GM19328 (cell line): ENCODE data around the gene MAB21L3.
A peak's percentile ranks its signal among the peaks of the same experiment; 100 is the strongest.

Source experiments
- ATAC-seq: cut with Tn5 transposase; IDR thresholded peaks from one replicate; pipeline ENCODE4 v1.9.1; 2021; ENCODE audit warnings: mild to moderate bottlenecking, moderate library complexity; ENCODE audit not compliant: unreplicated experiment

The MAB21L3 gene

GRCh38 chr1:116110567-116111523, at the start of gene MAB21L3:
MAB21L3 (plus strand) TSS chr1:116111399; CDS start chr1:116112616, 1,217 bp downstream.
- peak; percentile 57 for ATAC-seq

- no peak for ATAC-seq
Observed at GRCh38 chr1:116062201-116062600, 49.0 kb upstream of the MAB21L3 start.

- ATAC-seq: no peak
Observed at GRCh38 chr1:116064616-116065015, 46.6 kb upstream of the MAB21L3 start.

GRCh38 chr1:116066868-116067565, 44.2 kb upstream of the MAB21L3 start:
- ATAC-seq: no peak

- ATAC-seq: no peak
Observed at GRCh38 chr1:116067566-116067890, 43.7 kb upstream of the MAB21L3 start.

GRCh38 chr1:116075575-116075974, 35.6 kb upstream of the MAB21L3 start:
- no peak for ATAC-seq

- ATAC-seq: no peak
Observed at GRCh38 chr1:116075990-116076389, 35.2 kb upstream of the MAB21L3 start.

- ATAC-seq: no peak
Observed at GRCh38 chr1:116076831-116077230, 34.4 kb upstream of the MAB21L3 start.

GRCh38 chr1:116078699-116079223, 32.4 kb upstream of the MAB21L3 start:
- ATAC-seq: no peak

GRCh38 chr1:116087628-116088027, 23.6 kb upstream of the MAB21L3 start:
- ATAC-seq: no peak

GRCh38 chr1:116089870-116090269, 21.3 kb upstream of the MAB21L3 start:
- no peak for ATAC-seq

GRCh38 chr1:116091083-116091482, 20.1 kb upstream of the MAB21L3 start:
- ATAC-seq: no peak

- no peak for ATAC-seq
Observed at GRCh38 chr1:116092752-116093489, 18.3 kb upstream of the MAB21L3 start.

GRCh38 chr1:116095027-116095426, 16.2 kb upstream of the MAB21L3 start:
- no peak for ATAC-seq

GRCh38 chr1:116096013-116096618, 15.1 kb upstream of the MAB21L3 start:
- no peak for ATAC-seq

GRCh38 chr1:116097626-116098025, 13.6 kb upstream of the MAB21L3 start:
- ATAC-seq: no peak

- no peak for ATAC-seq
Observed at GRCh38 chr1:116099379-116099778, 11.8 kb upstream of the MAB21L3 start.

GRCh38 chr1:116099919-116100318, 11.3 kb upstream of the MAB21L3 start:
- no peak for ATAC-seq

GRCh38 chr1:116104667-116105066, 6.5 kb upstream of the MAB21L3 start:
- no peak for ATAC-seq

GRCh38 chr1:116105996-116106395, 5.2 kb upstream of the MAB21L3 start:
- no peak for ATAC-seq

GRCh38 chr1:116106646-116107045, 4.6 kb upstream of the MAB21L3 start:
- no peak for ATAC-seq
